GM23338 (cell line): ENCODE results near the gene TMEM63B. TPM values are rescaled to one million over a fixed set of nuclear protein-coding genes. Genes with fewer than 3 reads are reported as not detected.

Experiments
- ATAC-seq: fragments of 200-7000 bp; cut with Tn5 transposase; 3 replicates; pipeline ENCODE4 v1.9.1; 2020
- DNase-seq: peaks from one replicate; pipeline ENCODE4 v3.0.0-alpha.2; 2015; ENCODE audit warnings: low spot score
- H2AFZ ChIP-seq: fragments of 200-600 bp; sonication (generic); 2 replicates; pipeline ENCODE4 v1.8.0; 2016; ENCODE audit warnings: antibody characterized with exemption, mild to moderate bottlenecking, moderate library complexity
- H3F3A ChIP-seq: fragments of 200-600 bp; sonication (generic); replicated peaks from 2 replicates; pipeline ENCODE4 v1.8.0; 2017; ENCODE audit warnings: antibody characterized with exemption, mixed run types, low read depth
- H3K27ac ChIP-seq: fragments of 200-600 bp; sonication (generic); 2 replicates; pipeline ENCODE4 v1.6.1; 2016; ENCODE audit warnings: low read depth
- H3K27me3 ChIP-seq: fragments of 200-600 bp; sonication (generic); 2 replicates; pipeline ENCODE4 v1.8.0; 2016; ENCODE audit warnings: mild to moderate bottlenecking, mixed run types, moderate library complexity; ENCODE audit not compliant: insufficient read depth
- H3K36me3 ChIP-seq: fragments of 200-600 bp; sonication (generic); 2 replicates; pipeline ENCODE4 v1.8.0; 2016; ENCODE audit warnings: mild to moderate bottlenecking; ENCODE audit not compliant: insufficient read depth
- H3K4me1 ChIP-seq: fragments of 200-600 bp; sonication (generic); 2 replicates; pipeline ENCODE4 v1.8.0; 2016; ENCODE audit warnings: mild to moderate bottlenecking, moderate library complexity; ENCODE audit not compliant: insufficient read depth
- H3K4me2 ChIP-seq: fragments of 200-600 bp; sonication (generic); 2 replicates; pipeline ENCODE4 v1.7.1; 2017; ENCODE audit warnings: mixed run types
- H3K4me3 ChIP-seq: fragments of 200-600 bp; sonication (generic); 2 replicates; pipeline ENCODE4 v1.6.1; 2016; ENCODE audit warnings: mixed run types
- H3K79me2 ChIP-seq: fragments of 200-600 bp; sonication (generic); replicated peaks from 2 replicates; pipeline ENCODE4 v1.8.0; 2017; ENCODE audit warnings: mild to moderate bottlenecking; ENCODE audit not compliant: insufficient read depth
- H3K9me2 ChIP-seq: fragments of 200-600 bp; sonication (generic); 2 replicates; pipeline ENCODE4 v1.8.0; 2017; ENCODE audit not compliant: insufficient read depth
- H4K20me1 ChIP-seq: fragments of 200-600 bp; sonication (generic); replicated peaks from 2 replicates; pipeline ENCODE4 v1.8.0; 2017; ENCODE audit warnings: mild to moderate bottlenecking; ENCODE audit not compliant: insufficient read depth
- H3K27ac Mint-ChIP-seq: 2 replicates; pipeline ENCODE4 v1.8.0; 2020; ENCODE audit warnings: inconsistent platforms, mild to moderate bottlenecking, moderate library complexity, mixed read lengths
- H3K27me3 Mint-ChIP-seq: 3 replicates; pipeline ENCODE4 v1.8.0; 2022; ENCODE audit warnings: low read depth, mild to moderate bottlenecking, moderate library complexity, mixed read lengths, inconsistent platforms; ENCODE audit not compliant: insufficient read depth, poor library complexity
- H3K36me3 Mint-ChIP-seq: 3 replicates; pipeline ENCODE4 v1.8.0; 2021; ENCODE audit warnings: low read depth, mild to moderate bottlenecking, inconsistent platforms, moderate library complexity, mixed read lengths
- H3K4me1 Mint-ChIP-seq: 3 replicates; pipeline ENCODE4 v1.8.0; 2020; ENCODE audit warnings: mild to moderate bottlenecking, inconsistent platforms, mixed read lengths
- H3K4me3 Mint-ChIP-seq: 3 replicates; pipeline ENCODE4 v1.8.0; 2021; ENCODE audit warnings: moderate library complexity, mild to moderate bottlenecking, inconsistent platforms, mixed read lengths
- H3K9me3 Mint-ChIP-seq: 3 replicates; pipeline ENCODE4 v1.8.0; 2020; ENCODE audit warnings: moderate library complexity, mild to moderate bottlenecking, inconsistent platforms, mixed read lengths
- EZH2 ChIP-seq: fragments of 200-600 bp; sonication (generic); IDR thresholded peaks from one replicate; pipeline ENCODE4 v1.8.0; 2017; ENCODE audit warnings: antibody characterized with exemption, mild to moderate bottlenecking, low read depth; ENCODE audit not compliant: unreplicated experiment
- EZH2phosphoT487 ChIP-seq: fragments of 200-600 bp; sonication (generic); IDR thresholded peaks from one replicate; pipeline ENCODE4 v1.8.1; 2018; ENCODE audit warnings: antibody characterized with exemption; ENCODE audit not compliant: unreplicated experiment
- NANOG ChIP-seq: IDR thresholded peaks from 2 replicates; pipeline ENCODE4 v1.6.1; 2016; ENCODE audit warnings: antibody characterized with exemption, borderline replicate concordance
- POLR2AphosphoS5 ChIP-seq: IDR thresholded peaks from 2 replicates; pipeline ENCODE4 v1.6.1; 2016; ENCODE audit warnings: antibody characterized with exemption, low read depth
- REST ChIP-seq: IDR thresholded peaks from one replicate; pipeline ENCODE4 v1.6.1; 2018; ENCODE audit warnings: antibody characterized with exemption; ENCODE audit not compliant: unreplicated experiment
- STAT1 ChIP-seq: IDR thresholded peaks from one replicate; pipeline ENCODE4 v1.6.1; 2016; ENCODE audit warnings: antibody characterized with exemption; ENCODE audit not compliant: unreplicated experiment
- ZNF114 ChIP-seq: fragments of 250-450 bp; sonication (Bioruptor Pico); IDR thresholded peaks from 2 replicates; pipeline ENCODE4 v1.5.0; 2020; ENCODE audit warnings: mild to moderate bottlenecking, moderate library complexity
- ZNF331 ChIP-seq: fragments of 250-450 bp; sonication (Bioruptor Pico); IDR thresholded peaks from 2 replicates; pipeline ENCODE4 v1.5.0; 2020; ENCODE audit warnings: low read depth, mild to moderate bottlenecking, moderate library complexity
- ZNF462 ChIP-seq: fragments of 250-450 bp; sonication (Bioruptor Pico); IDR thresholded peaks from 2 replicates; pipeline ENCODE4 v1.5.0; 2020; ENCODE audit warnings: mild to moderate bottlenecking, moderate library complexity
- polyA plus RNA-seq: library from polyadenylated mRNA; unstranded; fragments of >200 nt; fragmentation: Nextera tagmentation; extraction: Ambion mirVana; gene quantifications from 2 replicates; pipeline ENCODE4 v1.2.1, GENCODE V29; 2016
- total RNA-seq: library from RNA; depleted of rRNA; stranded (reverse); fragments of >200 nt; shearing (Covaris generic); gene quantifications from 2 replicates; pipeline ENCODE4 v1.2.3, GENCODE V29; 2014

The TMEM63B gene
- total and polyA plus RNA-seq, 2 experiments from 2014 or later = 10.1 to 36.0 TPM

GRCh38 chr6:44179072-44179536, 51.8 kb downstream of the TMEM63B start (continued):
- no peak for TF ChIP-seq REST
- TF ChIP-seq POLR2AphosphoS5 = no peak
- TF ChIP-seq ZNF331 (CRISPR knock-in tag) = no peak
- no peak for TF ChIP-seq EZH2
- no peak for TF ChIP-seq ZNF114 (CRISPR knock-in tag)
- TF ChIP-seq EZH2phosphoT487 = no peak
- no peak for TF ChIP-seq STAT1

GRCh38 chr6:44179648-44180047, 52.3 kb downstream of the TMEM63B start:
- Histone ChIP-seq H2AFZ (no peak overlapping the region), H3K27me3 (no peaks in the 10 kb centered on the region), H3F3A (no peaks in the 10 kb centered on the region), H4K20me1 (no peaks in the 10 kb centered on the region), H3K79me2 (no peaks in the 10 kb centered on the region), H3K4me3 (no peak overlapping the region), H3K4me2 (no peak overlapping the region), H3K9me2 (no peaks in the 10 kb centered on the region), H3K27ac (no peak overlapping the region), H3K36me3 (no peaks in the 10 kb centered on the region), H3K4me1 (no peaks in the 10 kb centered on the region; the same call in 1 of the 2 replicates)
- TF ChIP-seq POLR2AphosphoS5 = no peak
- no peak for TF ChIP-seq NANOG
- TF ChIP-seq REST = no peak
- TF ChIP-seq STAT1 = no peak
- TF ChIP-seq ZNF114 (CRISPR knock-in tag) = no peak
- TF ChIP-seq ZNF462 (CRISPR knock-in tag) = no peak
- TF ChIP-seq EZH2phosphoT487 = no peak
- peaks cover 22% of the 10 kb centered on the region for H3K27me3 Mint-ChIP-seq
- no peak for DNase-seq
- no peaks in the 10 kb centered on the region for H3K9me3 Mint-ChIP-seq
- no peaks in the 10 kb centered on the region; the same call in 2 of the 3 replicates for H3K36me3 Mint-ChIP-seq
- H3K27ac Mint-ChIP-seq = no peak overlapping the region
- H3K4me1 Mint-ChIP-seq = peaks cover 23% of the 10 kb centered on the region
- no peak for ATAC-seq
- no peak overlapping the region for H3K4me3 Mint-ChIP-seq
